Stimulated activated CD8-positive, alpha-beta memory T cell treated with anti-CD3 and anti-CD28 coated beads, Interleukin-7, amount 100 ng/mL, for 48 hours (primary cell): ENCODE results near the gene POR.

Experiments used
- DNase-seq, 2 donors: peaks; one replicate each; pipeline ENCODE4 v3.0.0-alpha.2; 2020; ENCODE audit warnings: low read depth in 1 of 2; ENCODE audit errors: extremely low read depth in 1 of 2

POR gene

GRCh38 chr7:75950111-75950681, 35.2 kb downstream of the POR start:
- DNase-seq = no peak

GRCh38 chr7:75951506-75951905, 36.6 kb downstream of the POR start:
- DNase-seq = no peak

- no peak for DNase-seq
Observed at GRCh38 chr7:75953431-75953830, 38.5 kb downstream of the POR start.

- DNase-seq = no peak
Observed at GRCh38 chr7:75953931-75954330, 39.0 kb downstream of the POR start.

GRCh38 chr7:75955331-75955955, 40.5 kb downstream of the POR start:
- no peak for DNase-seq

GRCh38 chr7:75957021-75957736, 42.2 kb downstream of the POR start:
- DNase-seq = no peak

GRCh38 chr7:75958802-75959543, 44.0 kb downstream of the POR start:
- DNase-seq = no peak

- no peak for DNase-seq
Observed at GRCh38 chr7:75960372-75960771, 45.4 kb downstream of the POR start.

- no peak for DNase-seq
Observed at GRCh38 chr7:75961218-75961617, 46.3 kb downstream of the POR start.

GRCh38 chr7:75962607-75963380, 47.8 kb downstream of the POR start:
- no peak for DNase-seq

GRCh38 chr7:75963381-75963995, 48.5 kb downstream of the POR start:
- DNase-seq = no peak

- no peak for DNase-seq
Observed at GRCh38 chr7:75965617-75966016, 50.7 kb downstream of the POR start.

- DNase-seq = no peak
Observed at GRCh38 chr7:75966190-75966961, 51.4 kb downstream of the POR start.

- DNase-seq = no peak
Observed at GRCh38 chr7:75967055-75967454, 52.1 kb downstream of the POR start.

GRCh38 chr7:75967487-75967997, 52.6 kb downstream of the POR start:
- no peak for DNase-seq

GRCh38 chr7:75968012-75968411, 53.1 kb downstream of the POR start:
- DNase-seq = no peak

GRCh38 chr7:75968561-75969001, 53.6 kb downstream of the POR start:
- no peak for DNase-seq

- DNase-seq = no peak
Observed at GRCh38 chr7:75969182-75969581, 54.2 kb downstream of the POR start.

- no peak for DNase-seq
Observed at GRCh38 chr7:75969704-75970498, 54.9 kb downstream of the POR start.
